Mucosa of gallbladder (tissue), 1 donor: ENCODE measurements around the gene ZNG1A. TPM values are rescaled to one million over a fixed set of nuclear protein-coding genes. Genes with fewer than 3 reads are reported as not detected.
"Not testable (repeated sequence)": the region's sequence is repeated elsewhere in the genome, so short reads cannot be mapped to it uniquely, and the experiment has no call there.

Source experiments
- DNase-seq: peaks from one replicate; pipeline ENCODE4 v3.0.0-alpha.2; 2020; ENCODE audit warnings: low spot score
- total RNA-seq: library from RNA; stranded (reverse); gene quantifications from one replicate; pipeline ENCODE4 v1.2.1, GENCODE V29; 2021
- donor health status: DM: no; HTN: no; CAD: no.

ZNG1A gene
- total RNA-seq, 1 donor from 2014 or later: 20.5 TPM

DNA sequence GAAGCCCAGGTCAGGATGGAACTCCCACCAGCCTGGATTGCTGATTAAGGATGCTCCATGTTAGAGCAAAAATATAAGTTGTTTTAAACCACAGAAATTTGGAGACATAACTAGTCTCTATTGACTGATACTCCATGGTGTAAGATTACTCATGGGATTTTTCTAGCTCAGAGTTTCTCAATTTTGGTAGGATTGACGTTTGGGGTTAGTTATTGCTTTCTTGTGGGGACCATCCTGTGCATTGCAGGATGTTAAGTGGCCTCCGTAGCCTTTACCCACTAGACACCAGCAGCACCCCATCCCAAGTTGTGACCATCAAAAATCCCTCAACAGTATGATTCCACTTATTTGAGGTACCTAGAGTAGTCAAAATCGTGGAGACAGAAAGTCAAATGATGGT is 80.1 kb downstream of the ZNG1A start:
- DNase-seq: not testable (repeated sequence)

DNA sequence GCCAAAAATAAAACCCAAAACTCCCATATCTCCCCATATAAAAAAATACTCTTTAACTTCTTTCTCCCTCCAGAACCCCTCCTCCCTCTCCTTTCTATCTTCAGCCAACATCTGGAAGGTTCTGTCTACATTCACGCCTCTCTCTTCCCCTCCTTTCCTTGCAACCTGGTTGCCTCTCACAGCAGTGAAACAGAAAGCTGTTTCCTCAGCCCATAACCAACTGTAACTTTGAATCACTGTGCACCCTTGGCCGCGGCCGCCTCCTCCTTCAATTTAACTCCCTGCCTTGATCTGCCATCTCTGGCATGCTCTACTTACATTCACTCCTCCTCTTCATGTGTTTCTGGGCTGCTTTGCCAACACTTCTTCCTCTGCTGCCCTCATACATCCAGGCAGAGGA is 83.9 kb downstream of the ZNG1A start:
- DNase-seq: not testable (repeated sequence)

DNA sequence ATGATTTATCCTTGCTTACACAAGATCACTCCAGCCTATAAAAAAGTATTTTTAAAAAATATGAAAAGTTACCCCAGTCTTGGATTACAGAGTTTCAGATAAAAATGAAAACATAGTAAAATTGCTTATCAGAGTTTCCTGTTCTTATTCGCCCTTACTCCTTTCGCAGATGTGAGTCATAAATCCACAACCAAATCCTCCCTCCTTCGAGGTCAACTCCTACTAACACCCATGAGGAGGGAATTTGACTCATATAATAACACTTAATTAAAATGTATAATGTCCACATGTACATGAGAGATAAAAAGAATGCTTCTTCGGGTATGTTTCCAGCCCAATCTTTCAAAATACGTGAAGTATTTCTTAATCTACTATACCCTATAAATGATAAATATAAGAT is 84.5 kb downstream of the ZNG1A start:
- not testable (repeated sequence) for DNase-seq

DNA sequence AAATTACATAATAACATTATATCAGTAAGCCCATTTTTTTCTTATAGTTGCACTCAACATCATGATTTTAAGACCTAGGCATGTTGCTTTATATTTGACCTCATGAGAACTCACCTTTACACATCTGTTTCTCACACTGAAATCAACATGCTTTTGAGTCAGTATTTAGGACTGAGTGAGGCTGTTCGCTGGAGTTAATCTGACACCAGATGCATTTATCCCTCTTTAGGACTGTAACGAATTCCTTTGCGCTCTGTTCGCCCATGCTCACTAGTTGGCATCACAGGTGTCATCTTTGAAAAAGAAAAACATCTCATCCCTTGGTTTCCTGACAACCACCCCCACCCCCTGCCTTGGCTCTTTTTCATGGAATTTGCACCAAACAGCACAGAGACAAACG is 84.9 kb downstream of the ZNG1A start:
- DNase-seq: not testable (repeated sequence)

DNA sequence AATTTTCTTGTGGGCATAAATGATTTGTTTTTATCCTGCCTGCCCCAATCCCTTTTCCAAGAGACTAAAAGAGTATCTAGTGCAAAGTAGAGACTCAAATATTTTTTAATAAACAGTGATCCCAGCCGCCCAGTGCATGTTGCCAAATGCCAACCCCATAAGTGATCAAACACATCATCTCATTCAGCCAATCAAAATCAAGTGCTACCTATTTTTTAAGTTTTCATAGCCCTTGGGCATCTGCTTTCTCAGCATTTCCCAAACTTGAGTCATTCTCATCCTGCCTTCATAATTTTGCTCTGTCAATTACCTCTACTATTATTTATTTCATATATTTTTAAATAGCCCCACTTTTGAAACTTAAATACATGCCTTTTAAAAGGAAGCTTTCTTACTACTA is 88.0 kb downstream of the ZNG1A start:
- DNase-seq: not testable (repeated sequence)

DNA sequence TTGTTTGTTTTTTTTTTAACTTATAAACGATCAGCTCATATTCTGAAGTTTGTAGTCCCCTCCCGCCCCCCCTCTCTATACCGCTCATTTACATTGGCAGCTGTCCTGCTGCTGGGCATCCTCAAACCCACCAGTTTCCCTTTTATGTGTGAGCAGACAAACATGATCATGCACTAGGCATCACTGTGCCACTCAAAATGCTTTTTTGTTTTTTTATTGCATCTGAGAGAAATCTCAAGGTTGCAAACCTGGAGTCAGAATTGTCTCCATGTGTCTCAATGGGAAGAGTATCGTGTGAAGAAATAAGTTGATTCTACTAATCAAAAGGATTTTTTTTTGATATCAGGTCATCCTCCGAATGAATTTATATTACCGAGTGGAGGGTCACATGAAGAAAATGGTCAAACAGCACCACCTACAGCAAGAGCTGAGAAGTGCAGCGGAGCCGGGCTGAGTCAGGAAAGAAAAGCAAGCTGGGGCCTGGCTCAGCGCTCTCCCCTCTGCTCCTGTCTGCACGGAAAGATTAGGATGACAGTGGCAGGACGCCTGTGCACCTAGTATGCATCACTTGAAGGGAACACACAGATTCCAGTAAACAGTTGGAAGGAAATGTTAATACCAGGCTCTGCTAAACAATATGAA is 90.3 kb downstream of the ZNG1A start:
- not testable (repeated sequence) for DNase-seq

DNA sequence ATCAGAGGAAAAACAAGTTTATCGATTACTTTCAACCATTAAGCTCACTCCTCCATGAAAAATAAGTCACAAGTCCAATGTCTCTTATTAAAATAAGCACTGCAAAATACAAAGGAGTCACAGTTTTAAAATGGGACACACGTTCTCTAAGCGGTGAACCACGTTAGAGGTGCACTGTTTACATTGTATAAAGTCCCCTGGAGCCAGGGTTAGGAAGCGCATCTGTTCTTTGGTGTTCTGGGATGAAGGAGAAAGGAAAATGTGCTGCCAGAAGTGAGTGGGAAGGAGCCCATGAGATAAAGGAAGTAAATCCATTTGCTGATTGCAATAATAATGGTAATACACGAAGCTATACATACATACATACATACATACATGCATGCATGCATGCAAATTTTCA is 91.0 kb downstream of the ZNG1A start:
- not testable (repeated sequence) for DNase-seq

DNA sequence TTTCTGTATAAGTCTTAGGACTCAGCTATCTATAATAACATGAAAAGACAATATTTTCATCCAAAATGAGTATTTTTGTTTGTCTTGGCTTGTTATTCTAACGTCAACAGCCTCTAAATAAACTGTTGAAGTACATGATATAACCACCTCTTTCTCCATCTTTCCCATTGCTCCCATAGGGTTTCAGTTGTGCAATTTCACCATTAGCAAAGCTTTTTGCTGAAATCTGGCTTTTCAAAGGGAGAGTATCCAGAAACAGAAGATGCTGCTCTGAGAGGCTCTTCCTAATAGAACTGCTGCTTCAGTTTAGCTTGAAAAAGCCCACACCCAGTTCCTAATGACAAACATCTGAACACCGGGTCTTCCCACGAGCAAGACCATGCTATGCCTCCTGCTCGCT is 91.8 kb downstream of the ZNG1A start:
- DNase-seq: not testable (repeated sequence)

DNA sequence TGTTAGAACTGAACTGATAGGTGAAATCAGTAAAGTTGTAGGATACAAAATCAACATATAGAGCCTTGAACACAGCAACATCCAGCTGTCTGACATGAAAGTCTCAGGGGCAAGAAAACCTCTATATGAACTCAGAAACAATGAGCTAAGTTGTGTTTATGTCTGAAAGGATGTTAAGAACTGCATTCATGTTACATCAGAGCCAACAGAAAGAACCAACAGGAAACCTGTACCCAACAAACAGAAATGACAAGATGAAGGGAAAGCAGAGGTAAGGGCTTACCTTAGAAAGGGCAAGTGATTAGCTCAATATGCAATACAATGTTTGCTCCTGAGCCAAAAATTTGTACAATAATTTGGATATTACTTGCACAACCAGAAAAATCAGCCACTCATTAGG is 92.2 kb downstream of the ZNG1A start:
- not testable (repeated sequence) for DNase-seq

DNA sequence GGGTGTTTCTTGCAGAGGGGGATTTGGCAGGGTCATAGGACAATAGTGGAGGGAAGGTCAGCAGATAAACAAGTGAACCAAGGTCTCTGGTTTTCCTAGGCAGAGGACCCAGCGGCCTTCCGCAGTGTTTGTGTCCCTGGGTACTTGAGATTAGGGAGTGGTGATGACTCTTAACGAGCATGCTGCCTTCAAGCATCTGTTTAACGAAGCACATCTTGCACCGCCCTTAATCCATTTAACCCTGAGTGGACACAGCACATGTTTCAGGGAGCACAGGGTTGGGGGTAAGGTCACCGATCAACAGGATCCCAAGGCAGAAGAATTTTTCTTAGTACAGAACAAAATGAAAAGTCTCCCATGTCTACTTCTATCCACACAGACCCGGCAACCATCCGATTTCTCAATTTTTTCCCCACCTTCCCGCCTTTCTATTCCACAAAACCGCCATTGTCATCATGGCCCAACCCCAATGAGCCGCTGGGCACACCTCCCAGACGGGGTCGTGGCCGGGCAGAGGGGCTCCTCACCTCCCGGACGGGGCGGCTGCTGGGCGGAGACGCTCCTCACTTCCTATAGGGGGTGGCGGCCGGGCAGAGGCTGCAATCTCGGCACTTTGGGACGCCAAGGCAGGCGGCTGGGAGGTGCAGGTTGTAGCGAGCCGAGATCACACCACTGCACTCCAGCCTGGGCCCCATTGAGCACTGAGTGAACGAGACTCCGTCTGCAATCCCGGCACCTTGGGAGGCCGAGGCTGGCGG is 95.7 kb downstream of the ZNG1A start:
- not testable (repeated sequence) for DNase-seq

DNA sequence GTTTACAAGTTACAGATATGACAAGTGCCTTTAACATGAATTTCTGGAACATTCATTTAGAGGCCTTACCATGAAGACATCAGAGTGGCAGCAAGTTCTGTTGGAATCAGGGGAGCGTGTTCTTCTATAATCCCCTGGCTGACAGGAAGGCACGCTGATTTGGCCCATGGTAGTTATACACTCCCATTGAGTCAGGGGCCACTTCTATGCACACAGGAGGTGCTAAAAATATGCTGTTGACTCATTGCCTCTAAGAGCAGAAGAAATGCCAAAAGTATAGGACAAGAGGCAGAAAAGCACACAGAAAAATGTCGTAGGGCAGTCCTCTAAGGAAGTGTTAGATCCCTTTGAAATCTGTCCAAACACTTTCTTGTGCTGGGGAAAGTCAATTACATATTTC is 100.5 kb downstream of the ZNG1A start:
- not testable (repeated sequence) for DNase-seq

DNA sequence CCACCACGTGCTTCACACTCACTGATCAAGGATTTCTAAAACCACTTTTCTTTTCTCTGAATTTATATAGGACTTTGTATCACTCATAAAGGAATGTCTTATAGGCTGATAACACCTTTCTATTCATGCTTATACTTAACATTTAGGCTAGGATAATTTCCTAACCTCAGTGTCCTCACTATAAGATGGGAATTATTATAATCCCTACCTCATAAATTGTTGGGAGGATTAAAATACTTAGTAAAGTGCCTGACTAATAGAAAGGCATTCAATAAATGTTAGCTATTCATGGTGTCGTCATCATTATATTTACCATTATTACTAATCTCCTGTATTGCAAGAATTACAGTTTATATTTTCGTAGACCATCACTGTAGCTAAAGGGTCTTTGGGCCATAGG is 102.5 kb downstream of the ZNG1A start:
- not testable (repeated sequence) for DNase-seq

DNA sequence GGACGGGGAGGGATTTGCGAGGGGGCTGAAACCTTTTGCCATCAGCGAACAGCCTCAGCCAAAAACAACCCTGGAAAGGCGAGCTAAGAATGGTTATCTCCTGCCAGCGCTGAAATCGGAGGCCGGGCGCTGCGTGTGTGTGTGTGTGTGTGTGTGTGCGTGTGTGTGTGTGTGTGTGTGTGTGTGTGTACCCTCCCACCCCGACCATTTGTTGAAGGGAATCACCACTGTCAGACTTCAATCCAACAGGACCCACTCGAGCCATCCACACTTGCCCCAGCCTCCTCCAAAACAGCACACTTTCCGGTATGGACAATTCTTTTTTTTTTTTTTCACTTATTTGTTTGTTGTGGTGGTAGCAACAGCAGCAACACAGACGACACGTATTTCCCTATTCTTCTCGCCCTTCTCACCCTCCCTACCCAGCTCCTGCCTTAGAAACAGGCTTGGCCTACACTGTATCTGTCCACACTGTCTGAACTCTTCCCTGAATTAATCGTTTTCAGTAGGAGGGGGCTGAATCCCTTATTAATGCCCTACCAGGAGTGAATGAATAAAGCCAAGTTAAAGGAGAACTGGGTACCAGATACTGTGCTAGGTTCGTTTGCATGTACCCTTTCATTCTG is 104.8 kb downstream of the ZNG1A start:
- DNase-seq: not testable (repeated sequence)

DNA sequence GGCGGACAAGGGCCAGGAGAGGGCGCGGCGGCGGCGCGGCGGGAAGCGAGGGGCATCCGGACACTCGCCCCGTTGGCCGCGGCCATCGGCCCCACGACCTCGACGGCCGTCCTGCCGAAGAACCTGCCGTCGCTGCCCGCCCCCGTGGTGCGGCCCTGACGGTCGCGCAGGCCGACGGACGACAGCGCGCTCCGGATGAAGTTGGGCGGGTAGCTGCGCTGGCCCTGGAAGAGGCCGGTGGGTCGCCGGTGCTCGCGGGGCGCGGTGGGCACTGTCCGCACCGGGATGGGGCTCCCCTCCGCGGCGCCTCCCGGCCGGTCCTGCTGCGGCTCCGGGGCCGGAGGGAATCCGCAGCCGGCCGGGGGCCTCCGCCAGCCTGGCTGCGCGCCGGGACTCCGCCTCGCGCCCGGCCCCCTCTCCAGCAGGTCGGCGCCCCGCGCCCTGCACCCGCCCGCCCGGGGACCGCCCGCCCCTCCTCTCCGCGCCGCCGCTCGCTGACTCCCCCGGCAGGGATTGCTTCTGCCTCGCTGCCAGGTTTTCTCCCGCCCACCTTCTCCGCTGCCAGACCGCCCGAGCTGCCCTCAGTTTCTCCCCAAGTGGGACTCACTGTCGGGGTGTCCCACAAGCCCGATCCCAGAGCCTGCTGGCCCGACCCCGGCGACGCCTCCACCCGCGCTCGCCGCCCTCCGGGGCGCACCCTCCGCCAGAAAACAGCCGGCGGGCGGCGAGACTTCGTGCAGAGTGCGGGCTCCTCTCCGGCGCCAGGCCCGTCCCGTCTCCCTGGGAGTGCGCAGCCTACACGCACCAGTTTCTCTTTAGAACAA is 105.6 kb downstream of the ZNG1A start:
- DNase-seq: not testable (repeated sequence)

Other genes with a start within 250 kb of the ZNG1A start
- 17.7 TPM for gene WASHC1, start 149.6 kb downstream of the ZNG1A start, total RNA-seq
- gene FOXD4, start 60.6 kb downstream of the ZNG1A start, total RNA-seq: 0.43 TPM
- 47.2 TPM for gene DOCK8, start 35.8 kb upstream of the ZNG1A start, total RNA-seq